SK-N-SH (cell line): Measurements from ENCODE around the gene ALG6. TPM values are rescaled to one million over a fixed set of nuclear protein-coding genes. Genes with fewer than 3 reads are reported as not detected.

Experiments
- CTCF ChIA-PET: fragments of 300-600, 350-600 bp; formaldehyde crosslinking; extraction: SDS; loops from one replicate; lab custom pipeline; 2021; lab: Yijun Ruan, JAX
- POLR2A ChIA-PET: fragments of 350-600 bp; sonication (Branson Sonifier 250); formaldehyde crosslinking; extraction: SDS; loops from one replicate; lab custom pipeline; 2020; ENCODE audit warnings: antibody characterized with exemption, inconsistent platforms; lab: Yijun Ruan, JAX
- DNase-seq: peaks from one replicate; pipeline ENCODE4 v3.0.0; 2012
- H2AFZ ChIP-seq: fragments of 200-600 bp; sonication (generic); 2 replicates; pipeline ENCODE4 v1.8.1; 2016; ENCODE audit warnings: antibody characterized with exemption, mild to moderate bottlenecking, low read depth
- H3F3A ChIP-seq: fragments of 200-600 bp; sonication (generic); replicated peaks from 2 replicates; pipeline ENCODE3; 2016; ENCODE audit warnings: antibody characterized with exemption, mild to moderate bottlenecking; ENCODE audit not compliant: insufficient read depth
- H3K27ac ChIP-seq, 2 experiments: fragments of 200-500 bp in 1 of 2; fragments of 200-600 bp in 1 of 2; sonication (Bioruptor generic) in 1 of 2; sonication (generic), shearing (Covaris generic) in 1 of 2; 2 replicates each; pipeline versions ENCODE4 v1.5.1 to v1.6.1; 2014 to 2016; ENCODE audit warnings: low read depth in 2 of 2, inconsistent platforms in 1 of 2, low read length in 1 of 2, mild to moderate bottlenecking in 1 of 2, mixed read lengths in 1 of 2
- H3K27me3 ChIP-seq: fragments of 200-600 bp; sonication (generic), shearing (Covaris generic); 2 replicates; pipeline ENCODE4 v1.6.1; 2016; ENCODE audit warnings: mixed run types; ENCODE audit not compliant: insufficient read depth
- H3K36me3 ChIP-seq, 2 experiments: fragments of 200-500 bp in 1 of 2; fragments of 200-600 bp in 1 of 2; sonication (Bioruptor generic) in 1 of 2; sonication (generic) in 1 of 2; replicated peaks in 1 of 2; 2 replicates each; pipeline versions ENCODE3 to v1.5.1; 2014 to 2016; ENCODE audit warnings: low read length in 1 of 2, mild to moderate bottlenecking in 1 of 2; ENCODE audit not compliant: insufficient read depth in 2 of 2, control insufficient read depth in 1 of 2
- H3K4me1 ChIP-seq, 2 experiments: fragments of 200-500 bp in 1 of 2; fragments of 200-600 bp in 1 of 2; sonication (Bioruptor generic) in 1 of 2; sonication (generic), shearing (Covaris generic) in 1 of 2; 2 replicates each; pipeline versions ENCODE4 v1.5.1 to v1.6.1; 2014 to 2016; ENCODE audit warnings: low read depth in 1 of 2, low read length in 1 of 2, mixed run types in 1 of 2; ENCODE audit not compliant: insufficient read depth in 2 of 2, control insufficient read depth in 1 of 2
- H3K4me2 ChIP-seq: fragments of 200-600 bp; sonication (generic), shearing (Covaris generic); 2 replicates; pipeline ENCODE4 v1.6.1; 2017; ENCODE audit warnings: mixed run types
- H3K4me3 ChIP-seq, 2 experiments: fragments of 200-500 bp in 1 of 2; fragments of 200-600 bp in 1 of 2; sonication (Bioruptor generic) in 1 of 2; sonication (generic), shearing (Covaris generic) in 1 of 2; 2 replicates each; pipeline versions ENCODE4 v1.5.1 to v1.8.1; 2014 to 2016; ENCODE audit warnings: low read depth in 2 of 2, inconsistent platforms in 1 of 2, low read length in 1 of 2, mild to moderate bottlenecking in 1 of 2, mixed read lengths in 1 of 2, moderate library complexity in 1 of 2
- H3K79me2 ChIP-seq: fragments of 200-600 bp; sonication (generic); 2 replicates; pipeline ENCODE4 v1.8.1; 2017; ENCODE audit warnings: mild to moderate bottlenecking; ENCODE audit not compliant: insufficient read depth
- H3K9ac ChIP-seq: fragments of 200-600 bp; sonication (generic); 2 replicates; pipeline ENCODE4 v1.6.1; 2017; ENCODE audit warnings: mixed run types
- H3K9me2 ChIP-seq: fragments of 200-600 bp; sonication (generic); 2 replicates; pipeline ENCODE4 v1.6.1; 2017; ENCODE audit warnings: mixed run types
- H3K9me3 ChIP-seq: fragments of 200-600 bp; sonication (generic); 2 replicates; pipeline ENCODE4 v1.6.1; 2017; ENCODE audit warnings: mixed run types, mild to moderate bottlenecking, moderate library complexity
- H4K20me1 ChIP-seq: fragments of 200-600 bp; sonication (generic); 2 replicates; pipeline ENCODE4 v1.6.1; 2017; ENCODE audit warnings: mild to moderate bottlenecking, mixed run types; ENCODE audit not compliant: insufficient read depth
- ELF1 ChIP-seq: IDR thresholded peaks from 2 replicates; pipeline ENCODE4 v1.4.0; 2012
- EP300 ChIP-seq, 2 experiments: IDR thresholded peaks; 2 replicates each; pipeline versions ENCODE4 v1.4.0 to v1.6.1; 2012; ENCODE audit warnings: borderline replicate concordance in 1 of 2, low read depth in 1 of 2, low read length in 1 of 2
- FOXM1 ChIP-seq: IDR thresholded peaks from 2 replicates; pipeline ENCODE4 v1.4.0; 2012; ENCODE audit warnings: low read depth, mild to moderate bottlenecking
- MEF2A ChIP-seq: IDR thresholded peaks from 2 replicates; pipeline ENCODE4 v1.4.0; 2012; ENCODE audit warnings: low read depth, borderline replicate concordance
- MXI1 ChIP-seq: IDR thresholded peaks from 2 replicates; pipeline ENCODE4 v1.6.1; 2012; ENCODE audit warnings: mild to moderate bottlenecking, low read depth, low read length, improper control_type of control experiment
- NFIC ChIP-seq: IDR thresholded peaks from 2 replicates; pipeline ENCODE4 v1.4.0; 2012; ENCODE audit warnings: borderline replicate concordance
- POLR2AphosphoS5 ChIP-seq: IDR thresholded peaks from 2 replicates; pipeline ENCODE4 v1.6.1; 2012; ENCODE audit warnings: low read depth, low read length
- RAD21 ChIP-seq: IDR thresholded peaks from 2 replicates; pipeline ENCODE4 v1.6.1; 2012; ENCODE audit warnings: mild to moderate bottlenecking, low read length
- RCOR1 ChIP-seq: fragments of 150-350 bp; IDR thresholded peaks from 2 replicates; pipeline ENCODE4 v1.6.1; 2017; ENCODE audit warnings: antibody characterized with exemption, low read length
- RXRA ChIP-seq: IDR thresholded peaks from 2 replicates; pipeline ENCODE4 v1.4.0; 2012; ENCODE audit warnings: low read depth, mild to moderate bottlenecking, borderline replicate concordance
- SIN3A ChIP-seq: IDR thresholded peaks from 2 replicates; pipeline ENCODE4 v1.6.1; 2012; ENCODE audit warnings: low read depth, mild to moderate bottlenecking, low read length, moderate library complexity, borderline replicate concordance
- SMC3 ChIP-seq: IDR thresholded peaks from 2 replicates; pipeline ENCODE4 v1.6.1; 2012; ENCODE audit warnings: low read depth, low read length, improper control_type of control experiment
- TCF12 ChIP-seq: IDR thresholded peaks from 2 replicates; pipeline ENCODE4 v1.4.0; 2012
- WGBS: methylation state at CpG from one replicate; pipeline ENCODE4 v1.1.6; 2017; ENCODE audit warnings: low lambda C conversion rate; 5-methylcytosine and 5-hydroxymethylcytosine counted together
- polyA plus RNA-seq, 3 experiments: library from polyadenylated mRNA; depleted of rRNA; stranded (reverse); fragments of >200 nt; gene quantifications; 2 replicates each; pipeline ENCODE4 v1.2.3, GENCODE V29; 2012
- TF ChIP-seq, protein P1 (sequence below): fragments of 150-350 bp; IDR thresholded peaks from 2 replicates; pipeline ENCODE4 v1.6.1; 2016; ENCODE audit warnings: mild to moderate bottlenecking, low read depth, low read length
- TF ChIP-seq, protein P2 (sequence below): IDR thresholded peaks from 2 replicates; pipeline ENCODE4 v1.4.0; 2012; ENCODE audit warnings: low read depth

ALG6 gene
- polyA plus RNA-seq, 1 of the 3 experiments (the other 2 are of a cell fraction): 3.8 TPM

DNA sequence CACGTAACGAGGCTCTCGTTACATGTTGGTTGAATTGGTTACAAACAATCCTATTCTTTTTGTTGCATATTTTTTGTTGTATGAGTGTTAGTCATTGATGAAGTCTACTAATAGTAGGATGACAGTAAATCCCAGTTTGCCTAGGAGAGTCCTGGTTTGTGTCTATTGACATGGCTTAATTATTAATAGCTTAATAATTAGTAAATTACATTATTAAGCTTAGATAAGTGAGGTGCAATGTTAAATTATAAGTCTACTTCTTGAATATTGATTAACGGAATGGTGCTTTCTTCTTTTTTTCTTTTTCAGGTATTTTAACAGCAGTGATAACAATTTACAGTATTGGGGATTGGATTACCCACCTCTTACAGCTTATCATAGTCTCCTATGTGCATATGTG is 34.5 kb downstream of the ALG6 start:
- Histone ChIP-seq H3K36me3 (peaks cover 5 to 6% of the 10 kb centered on the region in 2 experiments), H3K27me3 (no peaks in the 10 kb centered on the region), H3K9me2 (no peaks in the 10 kb centered on the region), H2AFZ (no peak overlapping the region)
- WGBS: 83% methylated on average over 4 of the region's 4 CpGs
- TF ChIP-seq ELF1: no peak
- TF ChIP-seq SMC3: no peak
- TF ChIP-seq RCOR1: no peak
- TF ChIP-seq TCF12: no peak
- TF ChIP-seq RXRA: no peak
- TF ChIP-seq NFIC: no peak
- TF ChIP-seq, protein P1, sequence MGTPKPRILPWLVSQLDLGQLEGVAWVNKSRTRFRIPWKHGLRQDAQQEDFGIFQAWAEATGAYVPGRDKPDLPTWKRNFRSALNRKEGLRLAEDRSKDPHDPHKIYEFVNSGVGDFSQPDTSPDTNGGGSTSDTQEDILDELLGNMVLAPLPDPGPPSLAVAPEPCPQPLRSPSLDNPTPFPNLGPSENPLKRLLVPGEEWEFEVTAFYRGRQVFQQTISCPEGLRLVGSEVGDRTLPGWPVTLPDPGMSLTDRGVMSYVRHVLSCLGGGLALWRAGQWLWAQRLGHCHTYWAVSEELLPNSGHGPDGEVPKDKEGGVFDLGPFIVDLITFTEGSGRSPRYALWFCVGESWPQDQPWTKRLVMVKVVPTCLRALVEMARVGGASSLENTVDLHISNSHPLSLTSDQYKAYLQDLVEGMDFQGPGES: no peak
- TF ChIP-seq, all 33 proteins: peak for 0
- Histone ChIP-seq H3F3A (no peaks in the 10 kb centered on the region), H3K79me2 (no peaks in the 10 kb centered on the region), H3K4me2 (no peak overlapping the region), H3K9ac (no peak overlapping the region), H3K4me3 (no peak overlapping the region), H3K27ac (no peak overlapping the region), H3K9me3 (no peaks in the 10 kb centered on the region), H4K20me1 (no peaks in the 10 kb centered on the region), H3K4me1 (no peaks in the 10 kb centered on the region; a peak in 1 of 4 replicates)
- CTCF ChIA-PET: interaction anchor here (0.7 to 1.8 kb wide), 2 partner anchors 8 to 39 kb away, joined by 3 to 4 read pairs; no protein-coding TSS in a partner anchor
- POLR2A ChIA-PET: no interaction called here
- no peak for DNase-seq

DNA sequence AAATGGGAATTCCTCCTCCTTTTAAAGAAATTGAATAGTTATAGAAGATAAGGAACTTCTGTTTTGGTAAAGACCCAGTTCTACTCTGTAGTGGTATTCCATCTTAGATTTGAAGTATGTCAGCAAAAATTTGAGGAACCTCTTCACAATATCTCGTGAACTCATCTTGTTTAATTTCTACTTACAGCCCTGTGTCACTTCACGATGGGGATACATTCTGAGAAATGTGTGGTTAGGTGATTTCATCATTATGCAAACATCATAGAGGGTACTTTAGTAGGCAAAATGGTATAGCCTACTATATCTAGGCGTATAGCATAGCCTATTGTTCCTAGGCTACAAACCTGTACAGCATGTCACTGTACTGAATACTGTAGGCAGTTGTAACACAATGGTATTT is 36.0 kb downstream of the ALG6 start:
- ChIA-PET POLR2A (no interaction called here), CTCF (interaction anchor here (1.2 kb wide), 1 partner anchor 12 kb away, joined by 5 read pairs; no protein-coding TSS in a partner anchor)

DNA sequence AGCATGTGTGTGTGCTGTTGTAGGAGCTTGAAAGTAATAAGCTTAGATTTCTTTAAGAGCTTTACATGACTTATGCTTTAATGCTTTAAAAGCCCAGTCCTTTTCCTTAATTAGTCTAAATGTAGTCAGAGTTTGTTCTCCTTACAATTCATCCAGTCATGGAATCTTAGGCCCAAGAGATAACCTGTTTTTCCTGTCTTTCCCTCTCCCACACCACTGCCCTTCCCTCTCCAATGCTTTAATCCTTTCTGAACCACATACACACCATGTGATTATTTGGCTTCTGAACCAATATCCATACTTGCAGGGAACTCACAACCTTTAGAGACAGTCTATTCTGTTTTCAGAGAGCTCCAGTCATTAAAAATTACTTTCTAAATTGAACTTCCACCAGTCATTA is 37.6 kb downstream of the ALG6 start:
- CTCF ChIA-PET: interaction anchor here (1.2 to 1.9 kb wide), 2 partner anchors 32 to 37 kb away, joined by 3 to 7 read pairs; no protein-coding TSS in a partner anchor
- no peaks in the 10 kb centered on the region for H3K79me2 ChIP-seq
- TF ChIP-seq, protein P2, sequence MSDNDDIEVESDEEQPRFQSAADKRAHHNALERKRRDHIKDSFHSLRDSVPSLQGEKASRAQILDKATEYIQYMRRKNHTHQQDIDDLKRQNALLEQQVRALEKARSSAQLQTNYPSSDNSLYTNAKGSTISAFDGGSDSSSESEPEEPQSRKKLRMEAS: no peak

More for the DNA sequence above, 36.0 kb downstream of the ALG6 start:
- Histone ChIP-seq H3F3A (no peaks in the 10 kb centered on the region), H3K4me1 (no peaks in the 10 kb centered on the region; a peak in 1 of 4 replicates), H2AFZ (no peak overlapping the region), H3K27ac (no peak overlapping the region), H3K36me3 (peaks cover 3 to 5% of the 10 kb centered on the region in 2 experiments), H3K9ac (no peak overlapping the region), H3K79me2 (no peaks in the 10 kb centered on the region), H4K20me1 (no peaks in the 10 kb centered on the region), H3K4me3 (no peak overlapping the region), H3K9me2 (no peaks in the 10 kb centered on the region), H3K27me3 (no peaks in the 10 kb centered on the region), H3K9me3 (no peaks in the 10 kb centered on the region)
- TF ChIP-seq SIN3A: no peak
- no peak for TF ChIP-seq MEF2A
- no peak for TF ChIP-seq RAD21
- TF ChIP-seq MXI1: no peak
- no peak for TF ChIP-seq POLR2AphosphoS5
- no peak for TF ChIP-seq FOXM1
- TF ChIP-seq EP300 (IDR thresholded peaks at IDR 0.05; ENCODE audit: borderline replicate concordance in 1 of 2, low read depth in 1 of 2, low read length in 1 of 2): no peak
- TF ChIP-seq, all 33 proteins: peak for 0
- no peak overlapping the region for H3K4me2 ChIP-seq
- WGBS: 72% methylated on average over 3 of the region's 3 CpGs
- no peak for DNase-seq

More for the DNA sequence above, 37.6 kb downstream of the ALG6 start:
- Histone ChIP-seq H4K20me1 (no peaks in the 10 kb centered on the region), H3K36me3 (peaks cover 3 to 5% of the 10 kb centered on the region in 2 experiments), H3K4me1 (no peaks in the 10 kb centered on the region; a peak in 1 of 4 replicates), H3K4me3 (no peak overlapping the region), H3F3A (no peaks in the 10 kb centered on the region), H3K9ac (no peak overlapping the region), H3K9me2 (no peaks in the 10 kb centered on the region), H3K27ac (no peak overlapping the region), H3K4me2 (no peak overlapping the region), H3K9me3 (no peaks in the 10 kb centered on the region), H2AFZ (no peak overlapping the region), H3K27me3 (no peaks in the 10 kb centered on the region)
- POLR2A ChIA-PET: no interaction called here
- DNase-seq: no peak
